Cortex of kidney (tissue), 1 donor: ENCODE results near the gene XPO4.

Source experiments
- DNase-seq: peaks from one replicate; lab custom pipeline; 2025; lab: John Stamatoyannopoulos, UW

Gene XPO4

DNA sequence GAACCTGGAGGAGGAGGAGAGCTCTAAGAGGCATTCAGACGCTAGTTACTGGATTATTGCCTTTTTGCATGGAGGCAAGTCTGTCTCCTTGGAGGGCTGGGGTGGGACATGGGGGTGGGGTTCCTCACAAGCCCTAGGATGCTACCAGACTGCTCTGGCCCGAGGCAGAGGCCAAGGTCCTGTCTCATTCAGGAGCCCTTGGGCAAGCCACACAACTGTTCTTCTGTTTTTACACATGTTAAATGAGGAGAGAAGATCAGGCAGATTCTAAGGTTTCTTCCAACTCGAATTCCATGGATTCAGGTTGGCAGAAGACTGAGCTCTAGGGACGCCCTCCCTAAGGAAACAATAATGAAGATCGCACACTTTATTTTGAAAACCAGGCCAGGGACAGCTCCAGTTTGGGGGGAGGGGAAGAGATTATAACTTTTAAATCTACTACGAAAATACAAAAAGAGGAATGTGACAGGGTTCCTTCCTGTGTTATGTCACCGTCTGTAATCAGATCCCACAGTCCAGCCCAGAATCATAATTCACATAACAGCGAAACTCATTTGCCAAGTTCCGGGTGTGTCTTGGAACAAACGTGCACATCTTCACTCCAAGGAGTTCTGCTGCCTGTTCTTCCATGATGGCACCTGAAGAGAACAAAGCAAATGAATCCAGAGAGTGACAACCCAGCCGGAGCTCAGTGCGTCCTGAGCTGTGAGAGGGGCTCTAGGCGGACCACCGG is 173.8 kb downstream of the XPO4 start:
- no peak for DNase-seq

DNA sequence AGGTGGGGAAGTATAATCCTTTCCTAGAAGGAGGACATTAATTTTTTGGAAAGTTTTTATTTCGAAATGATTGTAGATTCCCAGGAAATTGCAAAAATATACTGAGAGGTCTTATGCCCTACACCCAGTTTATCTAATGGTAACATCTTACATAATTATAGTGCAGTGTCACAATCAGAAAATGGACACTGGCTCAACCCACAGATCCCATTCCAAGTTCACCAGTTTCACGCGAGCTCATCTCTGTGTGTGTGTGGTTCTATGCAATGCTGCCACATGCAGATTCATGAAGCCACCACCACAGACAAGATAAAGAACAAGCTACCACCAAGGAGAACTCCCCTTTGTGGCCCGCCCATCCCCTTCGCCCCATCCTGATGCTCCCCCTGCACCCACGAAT is 174.7 kb downstream of the XPO4 start:
- DNase-seq = no peak
